OCI-LY7 (cell line): Measurements from ENCODE around the gene ANAPC16. TPM values are rescaled to one million over a fixed set of nuclear protein-coding genes. Genes with fewer than 3 reads are reported as not detected.

Source experiments
- BruUV-seq: library from RNA; stranded (reverse); fragments of 400-500 nt; replicated peaks from 2 replicates; lab custom pipeline; 2021; lab: Mats Ljungman, UMichigan
- CTCF ChIA-PET: fragments of 300-600 bp; sonication (Branson Sonifier 250); formaldehyde crosslinking; loops from one replicate; lab custom pipeline; 2022; ENCODE audit warnings: antibody characterized with exemption; ENCODE audit not compliant: unreplicated experiment; lab: Charles Lee
- POLR2A ChIA-PET: fragments of 300-600 bp; sonication (Branson Sonifier 250); formaldehyde crosslinking; loops from one replicate; lab custom pipeline; 2022; ENCODE audit warnings: antibody characterized with exemption; lab: Charles Lee
- DNase-seq: peaks from one replicate; pipeline ENCODE4 v3.0.0-alpha.2; 2015; ENCODE audit warnings: low spot score
- H2AFZ ChIP-seq: fragments of 200-600 bp; sonication (generic), shearing (Covaris generic); 2 replicates; pipeline ENCODE4 v1.6.1; 2014; ENCODE audit warnings: mild to moderate bottlenecking, antibody characterized with exemption, low read length, moderate library complexity
- H3K27ac ChIP-seq: fragments of 200-600 bp; sonication (generic); 2 replicates; pipeline ENCODE4 v1.5.1; 2014; ENCODE audit warnings: mixed run types, low read depth, mild to moderate bottlenecking, moderate library complexity, low read length, inconsistent platforms; ENCODE audit not compliant: poor library complexity, severe bottlenecking
- H3K36me3 ChIP-seq: fragments of 200-600 bp; sonication (generic); 2 replicates; pipeline ENCODE4 v1.6.1; 2014; ENCODE audit warnings: mild to moderate bottlenecking, antibody characterized with exemption, low read length, moderate library complexity, mixed read lengths; ENCODE audit not compliant: insufficient read depth
- H3K4me1 ChIP-seq: fragments of 200-600 bp; sonication (generic); 2 replicates; pipeline ENCODE4 v1.5.1; 2014; ENCODE audit warnings: mild to moderate bottlenecking, low read length; ENCODE audit not compliant: insufficient read depth, poor library complexity, severe bottlenecking
- H3K4me2 ChIP-seq: fragments of 200-600 bp; sonication (generic); 2 replicates; pipeline ENCODE4 v1.6.1; 2014; ENCODE audit warnings: mild to moderate bottlenecking, low read length
- H3K4me3 ChIP-seq: fragments of 200-600 bp; sonication (generic); 2 replicates; pipeline ENCODE4 v1.5.1; 2014; ENCODE audit warnings: mild to moderate bottlenecking, low read depth, low read length; ENCODE audit not compliant: poor library complexity, severe bottlenecking
- H3K79me2 ChIP-seq: fragments of 200-600 bp; sonication (generic); 2 replicates; pipeline ENCODE4 v1.6.1; 2016; ENCODE audit warnings: low read depth, mild to moderate bottlenecking, low read length, moderate library complexity, mixed read lengths; ENCODE audit not compliant: insufficient read depth
- H3K9me2 ChIP-seq: fragments of 200-600 bp; sonication (generic); 2 replicates; pipeline ENCODE4 v1.6.1; 2016; ENCODE audit warnings: mild to moderate bottlenecking, low read length, mixed read lengths; ENCODE audit not compliant: insufficient read depth
- H3K9me3 ChIP-seq: fragments of 200-600 bp; sonication (generic); 2 replicates; pipeline ENCODE4 v1.6.1; 2014; ENCODE audit warnings: mild to moderate bottlenecking, mixed run types, low read length, mixed read lengths
- H4K20me1 ChIP-seq: fragments of 200-600 bp; sonication (generic); 2 replicates; pipeline ENCODE4 v1.6.1; 2014; ENCODE audit warnings: mild to moderate bottlenecking, antibody characterized with exemption, low read length, moderate library complexity, mixed read lengths; ENCODE audit not compliant: insufficient read depth
- CTCF ChIP-seq: fragments of 200-600 bp; sonication (generic); conservative IDR thresholded peaks from 2 replicates; pipeline ENCODE4 v1.5.1; 2014; ENCODE audit warnings: mild to moderate bottlenecking, antibody characterized with exemption, low read length, moderate library complexity, mixed read lengths
- EZH2phosphoT487 ChIP-seq: fragments of 200-600 bp; sonication (generic); IDR thresholded peaks from 2 replicates; pipeline ENCODE4 v1.6.1; 2018; ENCODE audit warnings: low read depth, borderline replicate concordance, mild to moderate bottlenecking, mixed run types, antibody characterized with exemption, low read length, moderate library complexity, mixed read lengths
- intact Hi-C: fragments of 100-400 bp; cut with micrococcal nuclease; formaldehyde crosslinking; loops from one replicate; pipeline ENCODE4 v1.10.0; 2022; ENCODE audit not compliant: unreplicated experiment
- total RNA-seq, 2 experiments: library from RNA; depleted of rRNA in 1 of 2; stranded (reverse); fragments of >200 nt in 1 of 2; shearing (Covaris generic) in 1 of 2; gene quantifications; 2 replicates each; pipeline ENCODE4 v1.2.3, GENCODE V29; 2014 to 2022

The ANAPC16 gene
- total RNA-seq, 2 experiments from 2014 or later, result 68.0 to 92.8 TPM

GRCh38 chr10:72260239-72260975 lies 44.6 kb downstream of the ANAPC16 start:
- Histone ChIP-seq H3K27ac (peak overlapping the region; percentile 74), H3K4me1 (peaks cover 77% of the 10 kb centered on the region), H2AFZ (peak overlapping the region; percentile 68), H4K20me1 (no peaks in the 10 kb centered on the region), H3K9me2 (no peaks in the 10 kb centered on the region), H3K79me2 (no peaks in the 10 kb centered on the region), H3K36me3 (no peaks in the 10 kb centered on the region), H3K4me2 (peak overlapping the region; percentile 96), H3K9me3 (no peaks in the 10 kb centered on the region), H3K4me3 (peak overlapping the region; percentile 66)
- BruUV-seq, result no TSS peak
- CTCF ChIA-PET, result interaction anchor here (1.7 kb wide), 1 partner anchor 15 kb away, joined by 6 read pairs; no protein-coding TSS in a partner anchor
- TF ChIP-seq EZH2phosphoT487, result no peak
- TF ChIP-seq CTCF, result no peak
- intact Hi-C loops, result loop anchor here (1.0 kb wide), 2 partner anchors 12 to 60 kb away; no protein-coding TSS in a partner anchor
- POLR2A ChIA-PET, result interaction anchor here (0.6 to 4.8 kb wide), 24 partner anchors 8 to 401 kb away, joined by 3 to 37 read pairs (median 4); partner anchors contain the start of gene DDIT4
- DNase-seq, result no peak

GRCh38 chr10:72260976-72261783 lies 45.4 kb downstream of the ANAPC16 start:
- peak; percentile 91 for DNase-seq
- Histone ChIP-seq H4K20me1 (no peaks in the 10 kb centered on the region), H3K9me3 (no peaks in the 10 kb centered on the region), H2AFZ (peak overlapping the region; percentile 68; the same call in 1 of the 2 replicates), H3K4me2 (peak overlapping the region; percentile 96), H3K4me3 (peak overlapping the region; percentile 66), H3K4me1 (peaks cover 84% of the 10 kb centered on the region), H3K79me2 (no peaks in the 10 kb centered on the region), H3K9me2 (no peaks in the 10 kb centered on the region), H3K27ac (peak overlapping the region; percentile 74), H3K36me3 (no peaks in the 10 kb centered on the region)
- CTCF ChIA-PET, result no interaction called here
- TF ChIP-seq EZH2phosphoT487 (no peak), CTCF (peak; percentile 43)
- POLR2A ChIA-PET, result interaction anchor here (0.7 to 4.8 kb wide), 15 partner anchors 8 to 87 kb away, joined by 3 to 37 read pairs (median 5); partner anchors contain the start of gene DDIT4
- no TSS peak for BruUV-seq
- intact Hi-C loops, result loop anchor here (1.0 kb wide), 2 partner anchors 13 to 59 kb away; no protein-coding TSS in a partner anchor
